HepG2 (cell line): Measurements from ENCODE around the gene ZNF19. TPM values are rescaled to one million over a fixed set of nuclear protein-coding genes. Genes with fewer than 3 reads are reported as not detected.

ENCODE experiments used
- AKAP8 ChIP-seq: sonication (generic); formaldehyde crosslinking; IDR thresholded peaks from 2 replicates; pipeline ENCODE4 v1.5.1; 2020; ENCODE audit warnings: mild to moderate bottlenecking, missing genetic modification reagents
- CHD4 ChIP-seq: fragments of 200-600 bp; sonication (generic); IDR thresholded peaks from 2 replicates; pipeline ENCODE4 v1.7.0; 2017; ENCODE audit warnings: mild to moderate bottlenecking, low read length, borderline replicate concordance
- CTCF ChIP-seq: sonication (generic); formaldehyde crosslinking; IDR thresholded peaks from 2 replicates; pipeline ENCODE4 v1.5.0; 2020; ENCODE audit warnings: mild to moderate bottlenecking, missing genetic modification reagents, moderate library complexity
- DDIT3 ChIP-seq: sonication (generic); formaldehyde crosslinking; IDR thresholded peaks from 2 replicates; pipeline ENCODE4 v1.4.0; 2020; ENCODE audit warnings: mild to moderate bottlenecking, missing genetic modification reagents
- DNMT1 ChIP-seq: sonication (generic); formaldehyde crosslinking; IDR thresholded peaks from 2 replicates; pipeline ENCODE4 v1.5.1; 2020; ENCODE audit warnings: mild to moderate bottlenecking, missing genetic modification reagents
- EEA1 ChIP-seq: sonication (generic); formaldehyde crosslinking; IDR thresholded peaks from 2 replicates; pipeline ENCODE4 v1.5.1; 2020; ENCODE audit warnings: mild to moderate bottlenecking, missing genetic modification reagents, borderline replicate concordance
- EP300 ChIP-seq, 3 experiments: sonication (generic) in 1 of 3; formaldehyde crosslinking in 1 of 3; IDR thresholded peaks; 2 replicates each; pipeline versions ENCODE4 v1.5.1 to v1.6.1; 2011 to 2020; ENCODE audit warnings: low read depth in 2 of 3, low read length in 2 of 3, borderline replicate concordance in 1 of 3, improper control_type of control experiment in 1 of 3, mild to moderate bottlenecking in 1 of 3, missing genetic modification reagents in 1 of 3, moderate library complexity in 1 of 3
- HINFP ChIP-seq: sonication (generic); formaldehyde crosslinking; IDR thresholded peaks from 2 replicates; pipeline ENCODE4 v1.4.0; 2020; ENCODE audit warnings: low read depth, mild to moderate bottlenecking, missing genetic modification reagents
- HNF4A ChIP-seq: sonication (generic); formaldehyde crosslinking; IDR thresholded peaks from 2 replicates; pipeline ENCODE4 v1.4.0; 2020; ENCODE audit warnings: missing genetic modification reagents
- KDM1A ChIP-seq: IDR thresholded peaks from 2 replicates; pipeline ENCODE4 v1.6.1; 2016; ENCODE audit warnings: missing compliant biosample characterization
- KDM5A ChIP-seq: fragments of 200-600 bp; sonication (generic); IDR thresholded peaks from 2 replicates; pipeline ENCODE4 v1.7.0; 2018; ENCODE audit warnings: antibody characterized with exemption, mild to moderate bottlenecking, low read length, borderline replicate concordance
- KLF9 ChIP-seq: IDR thresholded peaks from 2 replicates; pipeline ENCODE4 v1.6.1; 2016; ENCODE audit warnings: low read depth
- PHB2 ChIP-seq: fragments of 450-650 bp; IDR thresholded peaks from 2 replicates; pipeline ENCODE4 v1.6.1; 2018; ENCODE audit not compliant: partially characterized antibody
- TEAD2 ChIP-seq: sonication (generic); formaldehyde crosslinking; IDR thresholded peaks from 2 replicates; pipeline ENCODE4 v1.9.0; 2021; ENCODE audit warnings: missing genetic modification reagents
- YY1 ChIP-seq: IDR thresholded peaks from 2 replicates; pipeline ENCODE4 v1.6.1; 2011; ENCODE audit warnings: low read length, low read depth, moderate library complexity, mild to moderate bottlenecking; ENCODE audit not compliant: insufficient read depth, insufficient replicate concordance
- ZFP62 ChIP-seq: sonication (generic); formaldehyde crosslinking; IDR thresholded peaks from 2 replicates; pipeline ENCODE4 v1.4.0; 2020; ENCODE audit warnings: missing genetic modification reagents
- ZIK1 ChIP-seq: sonication (generic); formaldehyde crosslinking; IDR thresholded peaks from 2 replicates; pipeline ENCODE4 v1.5.0; 2020; ENCODE audit warnings: mild to moderate bottlenecking, low read depth, missing genetic modification reagents, borderline replicate concordance
- ZNF431 ChIP-seq: sonication (generic); formaldehyde crosslinking; IDR thresholded peaks from 2 replicates; pipeline ENCODE4 v1.9.0; 2022; ENCODE audit warnings: missing genetic modification reagents, low read depth, mild to moderate bottlenecking, borderline replicate concordance
- ZNF432 ChIP-seq: sonication (generic); formaldehyde crosslinking; IDR thresholded peaks from 2 replicates; pipeline ENCODE4 v1.5.0; 2020; ENCODE audit warnings: missing genetic modification reagents, mild to moderate bottlenecking, borderline replicate concordance
- ZNF468 ChIP-seq: sonication (generic); formaldehyde crosslinking; IDR thresholded peaks from 2 replicates; pipeline ENCODE4 v1.8.0; 2022; ENCODE audit warnings: mild to moderate bottlenecking, moderate library complexity, missing genetic modification reagents
- ZNF501 ChIP-seq: sonication (generic); formaldehyde crosslinking; IDR thresholded peaks from 2 replicates; pipeline ENCODE4 v1.5.1; 2020; ENCODE audit warnings: mild to moderate bottlenecking, moderate library complexity, missing genetic modification reagents
- ZNF615 ChIP-seq: sonication (generic); formaldehyde crosslinking; IDR thresholded peaks from 2 replicates; pipeline ENCODE4 v1.5.0; 2020; ENCODE audit warnings: mild to moderate bottlenecking, missing genetic modification reagents, borderline replicate concordance
- ZNF768 ChIP-seq: sonication (generic); formaldehyde crosslinking; IDR thresholded peaks from 2 replicates; pipeline ENCODE4 v1.4.0; 2020; ENCODE audit warnings: missing genetic modification reagents
- ZNF776 ChIP-seq: sonication (generic); formaldehyde crosslinking; IDR thresholded peaks from 2 replicates; pipeline ENCODE4 v1.4.0; 2020; ENCODE audit warnings: mild to moderate bottlenecking, missing genetic modification reagents
- polyA plus RNA-seq, 8 experiments: library from polyadenylated mRNA; depleted of rRNA in 3 of 8; stranded (reverse) in 7 of 8; unstranded in 1 of 8; fragments of >200 nt; fragmentation: Illumina TruSeq in 4 of 8; extraction: Trizol in 4 of 8; gene quantifications; 2 replicates each; pipeline versions ENCODE4 v1.2.1 to v1.2.3, GENCODE V29; 2011 to 2016; ENCODE audit warnings: low read depth in 4 of 8, missing spikeins in 1 of 8, mixed read lengths in 1 of 8; ENCODE audit not compliant: insufficient read depth in 1 of 8
- total RNA-seq, 5 experiments: library from RNA; depleted of rRNA; stranded (reverse); fragments of >200 nt; fragmentation: Illumina TruSeq; extraction: Trizol; gene quantifications; 2 replicates each; pipeline ENCODE4 v1.2.3, GENCODE V29; 2016; ENCODE audit warnings: low read depth in 1 of 5

Gene ZNF19
- total and polyA plus RNA-seq, 2 of the 13 experiments (the other 11 are each of a cell fraction or from before 2014, with no cell fraction given): 3.2 to 5.8 TPM

GRCh38 chr16:71426069-71426879, 62.9 kb downstream of the ZNF19 start (continued):
- peak; percentile 93 for TF ChIP-seq HINFP (CRISPR knock-in tag)
- TF ChIP-seq CTCF (CRISPR knock-in tag): peak; percentile 44
- TF ChIP-seq ZNF432: no peak
- no peak for TF ChIP-seq DNMT1 (CRISPR knock-in tag)
- 0 out of 2 replicates have a peak, but pooled peaks have one; percentile 39 for TF ChIP-seq AKAP8 (CRISPR knock-in tag)
- TF ChIP-seq ZNF768 (CRISPR knock-in tag): peak; percentile 93
- peak; percentile 100 for TF ChIP-seq ZNF501 (CRISPR knock-in tag)
- TF ChIP-seq EEA1 (CRISPR knock-in tag): 0 out of 2 replicates have a peak, but pooled peaks have one; percentile 13
- peak; percentile 78; the same call in 1 of the 2 replicates for TF ChIP-seq ZNF615 (CRISPR knock-in tag)
- peak; percentile 91 for TF ChIP-seq ZIK1 (CRISPR knock-in tag)
- no peak for TF ChIP-seq CHD4
- TF ChIP-seq ZFP62 (CRISPR knock-in tag): peak; percentile 93; the same call in 1 of the 2 replicates
- TF ChIP-seq ZNF776 (CRISPR knock-in tag): no peak; the same call in 1 of the 2 replicates
- no peak for TF ChIP-seq YY1
- TF ChIP-seq ZNF468 (CRISPR knock-in tag): no peak
- TF ChIP-seq KDM1A (CRISPR knock-in tag): peak; percentile 91
- peak; percentile 97 for TF ChIP-seq HNF4A (CRISPR knock-in tag)
- TF ChIP-seq PHB2: no peak
- TF ChIP-seq TEAD2: no peak
- TF ChIP-seq DDIT3 (CRISPR knock-in tag): peak; percentile 75; the same call in 1 of the 2 replicates
- peak; percentile 9 to 43; a peak in 1 of 4 replicates for TF ChIP-seq EP300 (IDR thresholded peaks at IDR 0.05; ENCODE audit: low read depth in 2 of 2, low read length in 2 of 2)
- TF ChIP-seq EP300 (CRISPR knock-in tag; IDR thresholded peaks at IDR 0.05; ENCODE audit: borderline replicate concordance): peak; percentile 59; the same call in 1 of the 2 replicates
- peak; percentile 92 for TF ChIP-seq ZNF431
- TF ChIP-seq KLF9 (CRISPR knock-in tag): peak; percentile 96
- TF ChIP-seq KDM5A: 0 out of 2 replicates have a peak, but pooled peaks have one; percentile 42
